Suprapubic skin (tissue), 4 donors: ENCODE measurements around the gene GLIS1. TPM values are rescaled to one million over a fixed set of nuclear protein-coding genes. Genes with fewer than 3 reads are reported as not detected.

ENCODE experiments used
- DNase-seq, 2 donors: peaks; one replicate each; pipeline ENCODE4 v3.0.0-alpha.2; 2019; ENCODE audit warnings: low spot score in 2 of 2
- H3K27ac ChIP-seq: fragments of 200-600 bp; sonication (generic); one replicate; pipeline ENCODE4 v1.5.1; 2019
- H3K27me3 ChIP-seq: fragments of 200-600 bp; sonication (generic); one replicate; pipeline ENCODE4 v1.5.1; 2019
- H3K36me3 ChIP-seq: fragments of 200-600 bp; sonication (generic); one replicate; pipeline ENCODE4 v1.5.1; 2019
- H3K4me1 ChIP-seq: fragments of 200-600 bp; sonication (generic); one replicate; pipeline ENCODE4 v1.5.1; 2019
- H3K4me3 ChIP-seq: fragments of 200-600 bp; sonication (generic); one replicate; pipeline ENCODE4 v1.5.1; 2019; ENCODE audit warnings: mild to moderate bottlenecking
- H3K9me3 ChIP-seq: fragments of 200-600 bp; sonication (generic); one replicate; pipeline ENCODE4 v1.5.1; 2019
- CTCF ChIP-seq, 2 donors: fragments of 200-600 bp in 1 of 2; fragments of 450-650 bp in 1 of 2; sonication (generic) in 1 of 2; IDR thresholded peaks; one replicate each; pipeline ENCODE4 v1.5.1; 2016 to 2019; ENCODE audit warnings: antibody characterized with exemption in 2 of 2, mild to moderate bottlenecking in 1 of 2, moderate library complexity in 1 of 2
- EP300 ChIP-seq: sonication (generic); formaldehyde crosslinking; IDR thresholded peaks from one replicate; pipeline ENCODE4 v1.6.1; 2017; ENCODE audit warnings: antibody characterized with exemption
- POLR2A ChIP-seq, 2 donors: fragments of 450-650 bp; IDR thresholded peaks; one replicate each; pipeline ENCODE4 v1.6.1; 2017; ENCODE audit warnings: antibody characterized with exemption in 2 of 2, mild to moderate bottlenecking in 2 of 2, moderate library complexity in 2 of 2
- POLR2AphosphoS5 ChIP-seq, 3 donors: sonication (generic); formaldehyde crosslinking; IDR thresholded peaks; one replicate each; pipeline ENCODE4 v1.6.1; 2017; ENCODE audit warnings: antibody characterized with exemption in 3 of 3
- WGBS: methylation state at CpG from one replicate; pipeline ENCODE4 v1.1.5; 2018; 5-methylcytosine and 5-hydroxymethylcytosine counted together
- total RNA-seq, 4 donors: library from RNA; depleted of rRNA; stranded (reverse); fragments of >200 nt; gene quantifications; one replicate each; pipeline ENCODE4 v1.1.0, GENCODE V29; 2016

GLIS1 gene
- total RNA-seq, 4 donors from 2014 or later: 0.34 to 1.5 (median 0.59) TPM

GRCh38 chr1:53710584-53710983, 28.4 kb downstream of the GLIS1 start:
- Histone ChIP-seq H3K9me3 (no peaks in the 10 kb centered on the region), H3K36me3 (no peaks in the 10 kb centered on the region), H3K27me3 (peaks cover 10% of the 10 kb centered on the region), H3K27ac (no peak overlapping the region), H3K4me3 (no peak overlapping the region), H3K4me1 (no peaks in the 10 kb centered on the region)
- WGBS: 82% methylated on average over 2 of the region's 8 CpGs
- TF ChIP-seq EP300 (no peak), POLR2A (IDR thresholded peaks at IDR 0.05) (no peak)
- peak in 1 of 2 donors; percentile 28 for DNase-seq

GRCh38 chr1:53708687-53709086, 30.3 kb downstream of the GLIS1 start:
- no peak for DNase-seq
- Histone ChIP-seq H3K9me3 (no peaks in the 10 kb centered on the region), H3K27me3 (no peaks in the 10 kb centered on the region), H3K36me3 (no peaks in the 10 kb centered on the region), H3K4me1 (no peaks in the 10 kb centered on the region), H3K4me3 (no peak overlapping the region), H3K27ac (no peak overlapping the region)
- 95% methylated on average over 3 of the region's 3 CpGs for WGBS
- TF ChIP-seq EP300 (no peak), CTCF (IDR thresholded peaks at IDR 0.05) (no peak), POLR2A (IDR thresholded peaks at IDR 0.05) (no peak), POLR2AphosphoS5 (IDR thresholded peaks at IDR 0.05) (no peak)

GRCh38 chr1:53706356-53706755, 32.6 kb downstream of the GLIS1 start:
- no peaks in the 10 kb centered on the region for H3K9me3 ChIP-seq
- no peaks in the 10 kb centered on the region for H3K36me3 ChIP-seq
- WGBS: 68% methylated on average over 6 of the region's 6 CpGs
- no peaks in the 10 kb centered on the region for H3K4me1 ChIP-seq
- peak in 1 of 2 donors; percentile 44 for DNase-seq
- no peaks in the 10 kb centered on the region for H3K27me3 ChIP-seq
- no peak overlapping the region for H3K4me3 ChIP-seq
- TF ChIP-seq EP300 (no peak), POLR2A (IDR thresholded peaks at IDR 0.05) (no peak), CTCF (IDR thresholded peaks at IDR 0.05) (no peak), POLR2AphosphoS5 (IDR thresholded peaks at IDR 0.05) (no peak)
- no peak overlapping the region for H3K27ac ChIP-seq

GRCh38 chr1:53705446-53706096, 33.4 kb downstream of the GLIS1 start:
- Histone ChIP-seq H3K9me3 (no peaks in the 10 kb centered on the region), H3K4me1 (no peaks in the 10 kb centered on the region), H3K4me3 (no peak overlapping the region), H3K27ac (no peak overlapping the region), H3K27me3 (no peaks in the 10 kb centered on the region), H3K36me3 (no peaks in the 10 kb centered on the region)
- peak in 1 of 2 donors; percentile 31 for DNase-seq
- TF ChIP-seq EP300 (no peak), CTCF (IDR thresholded peaks at IDR 0.05) (no peak), POLR2AphosphoS5 (IDR thresholded peaks at IDR 0.05) (no peak), POLR2A (IDR thresholded peaks at IDR 0.05) (no peak)
- WGBS: 66% methylated on average over 7 of the region's 7 CpGs

- TF ChIP-seq EP300: no peak
- TF ChIP-seq CTCF (IDR thresholded peaks at IDR 0.05): no peak
- TF ChIP-seq POLR2AphosphoS5 (IDR thresholded peaks at IDR 0.05): no peak
- no peak for TF ChIP-seq POLR2A (IDR thresholded peaks at IDR 0.05)
- Histone ChIP-seq H3K4me1 (no peaks in the 10 kb centered on the region), H3K4me3 (no peak overlapping the region), H3K36me3 (no peaks in the 10 kb centered on the region), H3K9me3 (no peaks in the 10 kb centered on the region), H3K27ac (no peak overlapping the region), H3K27me3 (no peaks in the 10 kb centered on the region)
- DNase-seq: peak in 1 of 2 donors; percentile 13
- 94% methylated on average over 6 of the region's 8 CpGs for WGBS
These were observed 34.0 kb downstream of the GLIS1 start for GRCh38 chr1:53704804-53705445.
